Skeletal muscle tissue (tissue), 4 donors: ENCODE results near the gene GEMIN5. TPM values are rescaled to one million over a fixed set of nuclear protein-coding genes. Genes with fewer than 3 reads are reported as not detected.
"Not testable (repeated sequence)": the region's sequence is repeated elsewhere in the genome, so short reads cannot be mapped to it uniquely, and the experiment has no call there.

Experiments used
- H3K27ac ChIP-seq: one replicate; pipeline ENCODE4 v1.7.0; 2013; ENCODE audit warnings: mild to moderate bottlenecking, low read depth, low read length, inconsistent platforms
- H3K27me3 ChIP-seq, 3 donors: one replicate each; pipeline ENCODE4 v1.7.0; 2013; ENCODE audit warnings: low read length in 3 of 3; ENCODE audit not compliant: control insufficient read depth in 3 of 3, insufficient read depth in 3 of 3
- H3K36me3 ChIP-seq, 3 donors: one replicate each; pipeline ENCODE4 v1.7.0; 2013; ENCODE audit warnings: low read length in 3 of 3; ENCODE audit not compliant: control insufficient read depth in 3 of 3, insufficient read depth in 3 of 3
- H3K4me1 ChIP-seq, 3 donors: one replicate each; pipeline ENCODE4 v1.7.0; 2013; ENCODE audit warnings: low read length in 3 of 3, mild to moderate bottlenecking in 3 of 3; ENCODE audit not compliant: control insufficient read depth in 3 of 3, insufficient read depth in 3 of 3
- H3K4me3 ChIP-seq, 3 donors: one replicate each; pipeline ENCODE4 v1.7.0; 2013; ENCODE audit warnings: low read length in 3 of 3
- H3K9ac ChIP-seq, 3 donors: one replicate each; pipeline ENCODE4 v1.7.0; 2013; ENCODE audit warnings: low read length in 3 of 3, mild to moderate bottlenecking in 3 of 3, moderate library complexity in 2 of 3, low read depth in 1 of 3
- H3K9me3 ChIP-seq, 3 donors: one replicate each; pipeline ENCODE4 v1.7.0; 2013; ENCODE audit warnings: low read length in 3 of 3; ENCODE audit not compliant: control insufficient read depth in 3 of 3
- total RNA-seq: library from RNA; depleted of rRNA; stranded (reverse); fragments of >200 nt; gene quantifications from one replicate; pipeline ENCODE4 v1.2.3, GENCODE V29; 2014
- donor health status: Osteomylitis.

Gene GEMIN5, protein sequence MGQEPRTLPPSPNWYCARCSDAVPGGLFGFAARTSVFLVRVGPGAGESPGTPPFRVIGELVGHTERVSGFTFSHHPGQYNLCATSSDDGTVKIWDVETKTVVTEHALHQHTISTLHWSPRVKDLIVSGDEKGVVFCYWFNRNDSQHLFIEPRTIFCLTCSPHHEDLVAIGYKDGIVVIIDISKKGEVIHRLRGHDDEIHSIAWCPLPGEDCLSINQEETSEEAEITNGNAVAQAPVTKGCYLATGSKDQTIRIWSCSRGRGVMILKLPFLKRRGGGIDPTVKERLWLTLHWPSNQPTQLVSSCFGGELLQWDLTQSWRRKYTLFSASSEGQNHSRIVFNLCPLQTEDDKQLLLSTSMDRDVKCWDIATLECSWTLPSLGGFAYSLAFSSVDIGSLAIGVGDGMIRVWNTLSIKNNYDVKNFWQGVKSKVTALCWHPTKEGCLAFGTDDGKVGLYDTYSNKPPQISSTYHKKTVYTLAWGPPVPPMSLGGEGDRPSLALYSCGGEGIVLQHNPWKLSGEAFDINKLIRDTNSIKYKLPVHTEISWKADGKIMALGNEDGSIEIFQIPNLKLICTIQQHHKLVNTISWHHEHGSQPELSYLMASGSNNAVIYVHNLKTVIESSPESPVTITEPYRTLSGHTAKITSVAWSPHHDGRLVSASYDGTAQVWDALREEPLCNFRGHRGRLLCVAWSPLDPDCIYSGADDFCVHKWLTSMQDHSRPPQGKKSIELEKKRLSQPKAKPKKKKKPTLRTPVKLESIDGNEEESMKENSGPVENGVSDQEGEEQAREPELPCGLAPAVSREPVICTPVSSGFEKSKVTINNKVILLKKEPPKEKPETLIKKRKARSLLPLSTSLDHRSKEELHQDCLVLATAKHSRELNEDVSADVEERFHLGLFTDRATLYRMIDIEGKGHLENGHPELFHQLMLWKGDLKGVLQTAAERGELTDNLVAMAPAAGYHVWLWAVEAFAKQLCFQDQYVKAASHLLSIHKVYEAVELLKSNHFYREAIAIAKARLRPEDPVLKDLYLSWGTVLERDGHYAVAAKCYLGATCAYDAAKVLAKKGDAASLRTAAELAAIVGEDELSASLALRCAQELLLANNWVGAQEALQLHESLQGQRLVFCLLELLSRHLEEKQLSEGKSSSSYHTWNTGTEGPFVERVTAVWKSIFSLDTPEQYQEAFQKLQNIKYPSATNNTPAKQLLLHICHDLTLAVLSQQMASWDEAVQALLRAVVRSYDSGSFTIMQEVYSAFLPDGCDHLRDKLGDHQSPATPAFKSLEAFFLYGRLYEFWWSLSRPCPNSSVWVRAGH (N-terminal part only)
- 18.8 TPM for total RNA-seq

DNA sequence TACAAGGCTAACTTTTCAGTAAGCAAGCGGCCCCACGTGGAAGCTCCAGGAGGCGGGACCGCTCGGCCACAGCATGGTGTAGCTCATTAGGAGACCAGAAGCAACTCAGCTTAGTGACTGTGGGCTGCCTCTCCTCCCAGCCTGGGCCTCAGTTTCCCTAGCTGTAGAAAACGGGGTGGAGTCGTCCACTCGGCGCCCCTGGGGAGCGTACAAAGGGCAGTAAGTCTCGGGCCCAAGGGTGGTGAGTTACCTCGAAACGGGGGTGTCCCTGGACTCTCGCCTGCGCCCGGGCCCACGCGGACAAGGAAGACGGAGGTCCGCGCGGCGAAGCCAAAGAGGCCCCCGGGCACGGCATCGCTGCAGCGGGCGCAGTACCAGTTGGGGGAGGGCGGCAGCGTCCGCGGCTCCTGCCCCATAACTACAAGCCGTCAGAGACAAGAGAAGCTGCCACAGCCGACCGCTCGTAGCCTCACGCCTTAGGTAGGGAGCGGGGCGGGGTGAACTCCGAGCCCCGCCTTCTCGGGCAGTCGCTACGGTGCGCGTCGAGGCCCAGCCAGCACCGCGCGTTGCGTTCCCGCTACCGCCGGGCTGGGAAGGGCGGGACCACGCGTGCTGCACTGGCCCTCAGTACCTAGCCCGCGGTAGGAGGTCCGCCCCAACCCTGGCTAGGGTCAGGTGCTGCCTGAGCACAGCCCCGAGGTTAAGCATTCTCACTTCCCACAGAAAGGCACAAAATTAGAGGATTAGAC lies at the start of gene GEMIN5:
TSS of gene GEMIN5 (minus strand) at position 494 of the 749 bp plus-strand sequence. CDS start at position 416, 78 bp downstream.
- Histone ChIP-seq H3K9ac (peak within 1 kb of the TSS; percentile 92 to 97 (median 93)), H3K4me1 (peaks cover 21 to 39% (median 21%) of the 10 kb centered on the region in 3 donors), H3K27me3 (no peaks in the 10 kb centered on the region), H3K27ac (peak within 1 kb of the TSS; percentile 77), H3K4me3 (peak within 1 kb of the TSS; percentile 91 to 97 (median 96)), H3K36me3 (peaks cover 0 to 13% (median 5%) of the 10 kb centered on the region in 3 donors), H3K9me3 (no peaks in the 10 kb centered on the region)

DNA sequence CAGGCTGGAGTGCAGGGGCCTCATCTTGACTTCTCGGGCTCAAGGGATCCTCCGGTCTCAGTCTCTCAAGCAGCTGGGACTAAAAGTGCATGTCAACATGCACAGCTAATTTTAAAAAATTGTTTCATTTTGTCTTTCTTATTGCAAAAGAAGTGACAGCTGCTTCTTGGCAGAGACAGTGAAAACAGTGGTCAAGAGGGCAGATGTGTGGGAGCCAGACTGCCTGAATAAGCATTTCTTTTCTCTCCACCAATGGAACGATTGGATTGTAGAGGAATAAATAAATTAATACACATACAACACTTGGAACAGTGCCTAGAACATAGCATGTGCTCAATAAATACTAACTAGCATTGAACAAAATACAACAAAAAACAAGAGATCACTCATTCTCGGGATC lies 48.1 kb upstream of the GEMIN5 start:
- no peaks in the 10 kb centered on the region for H3K4me1 ChIP-seq
- H3K9me3 ChIP-seq = no peaks in the 10 kb centered on the region
- no peak overlapping the region for H3K9ac ChIP-seq
- no peak overlapping the region for H3K27ac ChIP-seq
- no peak overlapping the region for H3K4me3 ChIP-seq
- peaks cover 0 to 3% (median 0%) of the 10 kb centered on the region in 3 donors for H3K27me3 ChIP-seq
- H3K36me3 ChIP-seq = no peaks in the 10 kb centered on the region

- Histone ChIP-seq H3K4me3 (no peak overlapping the region), H3K27me3 (no peaks in the 10 kb centered on the region), H3K36me3 (no peaks in the 10 kb centered on the region), H3K9ac (no peak overlapping the region), H3K4me1 (no peaks in the 10 kb centered on the region), H3K9me3 (no peaks in the 10 kb centered on the region), H3K27ac (no peak overlapping the region)
Measured at GRCh38 chr5:154984946-154985516, 47.0 kb upstream of the GEMIN5 start.

- H3K36me3 ChIP-seq, H3K4me3 ChIP-seq, H3K4me1 ChIP-seq, H3K27me3 ChIP-seq, H3K9ac ChIP-seq, H3K27ac ChIP-seq, H3K9me3 ChIP-seq: not testable (repeated sequence)
Measured at GRCh38 chr5:154978294-154978693, 40.3 kb upstream of the GEMIN5 start.

- no peak overlapping the region for H3K4me3 ChIP-seq
- H3K27me3 ChIP-seq = no peaks in the 10 kb centered on the region
- H3K9ac ChIP-seq = no peak overlapping the region
- H3K36me3 ChIP-seq = peaks cover 0 to 5% (median 0%) of the 10 kb centered on the region in 3 donors
- no peak overlapping the region for H3K27ac ChIP-seq
- H3K9me3 ChIP-seq = no peaks in the 10 kb centered on the region
- no peaks in the 10 kb centered on the region for H3K4me1 ChIP-seq
Measured at GRCh38 chr5:154977409-154977808, 39.4 kb upstream of the GEMIN5 start.

GRCh38 chr5:154976082-154976481 lies 38.1 kb upstream of the GEMIN5 start:
- not testable (repeated sequence) for H3K4me3 ChIP-seq, H3K4me1 ChIP-seq, H3K27me3 ChIP-seq, H3K36me3 ChIP-seq, H3K9ac ChIP-seq, H3K27ac ChIP-seq, H3K9me3 ChIP-seq

DNA sequence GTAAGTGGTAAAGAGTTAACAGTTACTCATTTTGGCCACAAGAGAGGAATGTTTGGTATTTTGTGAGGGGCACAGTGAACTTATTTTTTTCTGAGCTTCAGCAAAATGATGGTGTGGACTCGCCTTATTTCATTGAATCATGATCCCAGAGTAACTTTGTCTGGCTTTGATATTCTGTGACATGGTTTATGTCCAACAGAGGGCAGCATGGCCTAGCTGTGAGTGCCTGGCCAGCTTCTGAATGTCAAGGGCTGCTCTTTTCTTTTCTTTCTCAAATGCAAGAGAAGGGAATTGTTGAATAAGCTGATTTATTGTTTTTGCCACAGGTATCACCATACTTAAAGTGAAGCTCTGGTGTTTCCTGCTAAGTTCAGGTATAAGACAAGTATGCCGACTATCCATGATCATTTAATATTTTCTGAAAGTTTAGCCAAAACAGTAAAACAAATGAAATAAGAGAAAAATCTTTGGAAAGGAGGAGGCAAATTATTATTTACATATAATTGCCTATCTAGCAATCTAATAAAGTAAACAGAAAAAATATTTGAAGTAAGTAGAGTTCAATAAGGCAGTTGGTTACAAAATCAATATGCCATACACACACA lies 34.6 kb upstream of the GEMIN5 start:
- Histone ChIP-seq H3K4me1 (no peaks in the 10 kb centered on the region), H3K36me3 (peaks cover 0 to 11% (median 10%) of the 10 kb centered on the region in 3 donors), H3K27me3 (no peaks in the 10 kb centered on the region), H3K9me3 (no peaks in the 10 kb centered on the region), H3K4me3 (no peak overlapping the region), H3K27ac (no peak overlapping the region), H3K9ac (no peak overlapping the region)

- H3K9ac ChIP-seq = no peak overlapping the region
- H3K9me3 ChIP-seq = no peaks in the 10 kb centered on the region
- no peaks in the 10 kb centered on the region for H3K27me3 ChIP-seq
- no peak overlapping the region for H3K27ac ChIP-seq
- peaks cover 3 to 18% (median 11%) of the 10 kb centered on the region in 3 donors for H3K36me3 ChIP-seq
- H3K4me1 ChIP-seq = no peaks in the 10 kb centered on the region
- H3K4me3 ChIP-seq = no peak overlapping the region
Measured at GRCh38 chr5:154971501-154971900, 33.5 kb upstream of the GEMIN5 start.
